ENCODE measurements around the gene TUBB1. TPM values are rescaled to one million over a fixed set of nuclear protein-coding genes. Genes with fewer than 3 reads are reported as not detected.
"Not testable (repeated sequence)": the region's sequence is repeated elsewhere in the genome, so short reads cannot be mapped to it uniquely, and the experiment has no call there.

TUBB1 gene
- total and polyA plus RNA-seq, 2 donors (not counting 1 experiment from before 2014, with no cell fraction given): 0.22 to 0.43 TPM

DNA sequence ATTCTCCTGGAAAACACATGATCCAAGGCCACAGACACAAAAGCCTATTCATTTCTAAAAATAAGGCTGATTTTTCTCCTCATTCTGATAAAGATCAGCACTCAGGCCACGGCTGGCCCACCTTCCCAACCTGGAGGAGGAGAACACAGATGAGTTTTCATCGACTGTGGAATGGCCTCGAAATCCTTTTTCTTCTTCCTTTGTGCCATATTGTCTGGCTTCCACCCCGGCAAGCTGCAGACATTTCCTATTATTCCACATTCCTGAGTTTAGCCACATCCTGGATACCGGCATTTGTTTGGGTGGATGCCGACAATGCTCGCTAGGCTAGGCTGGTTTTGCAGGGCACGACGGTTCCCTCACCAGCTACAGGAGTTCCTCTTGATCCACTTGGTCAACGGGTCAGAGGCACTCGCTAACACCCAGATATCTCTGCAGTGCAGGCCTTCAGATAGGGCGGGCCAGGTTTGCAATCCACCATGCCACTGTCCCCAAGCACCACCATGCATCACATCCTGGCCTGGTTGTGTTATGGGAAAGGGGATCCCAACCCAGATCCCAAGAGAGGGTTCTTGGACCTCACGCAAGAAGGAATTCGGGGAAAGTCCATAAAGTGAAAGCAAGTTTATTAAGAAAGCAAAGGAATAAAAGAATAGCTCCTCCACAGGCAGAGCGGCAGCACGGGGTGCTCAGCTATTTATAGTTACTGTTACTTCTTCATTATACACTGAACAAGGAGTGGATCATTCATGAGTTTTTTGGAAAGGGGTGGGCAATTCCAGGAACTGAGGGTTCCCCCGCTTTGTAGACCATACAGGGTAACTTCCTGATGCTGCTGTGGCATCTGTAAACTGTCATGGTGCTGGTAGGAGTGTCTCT, 8.0 kb upstream of the TUBB1 start:
- WGBS (ENCODE audit: insufficient coverage): 95% methylated on average over 12 of the region's 17 CpGs
- Histone ChIP-seq H3K4me2 (replicated peaks; ENCODE audit: low read depth, low read length, poor library complexity, severe bottlenecking) (no peak overlapping the region), H3K36me3 (replicated peaks in 1 of 2; ENCODE audit: control extremely low read depth in 1 of 2, control insufficient read depth in 1 of 2, extremely low read depth in 1 of 2, insufficient read depth in 2 of 2, low read length in 1 of 2) (no peaks in the 10 kb centered on the region), H3K4me3 (ENCODE audit: control extremely low read depth in 1 of 5, extremely low read depth in 1 of 5, insufficient read depth in 1 of 5, low read depth in 2 of 5, low read length in 4 of 5) (no peak overlapping the region), H3K27me3 (replicated peaks in 1 of 4; ENCODE audit: control extremely low read depth in 1 of 4, control insufficient read depth in 3 of 4, insufficient read depth in 4 of 4, low read length in 3 of 4) (no peaks in the 10 kb centered on the region), H3K4me1 (ENCODE audit: control insufficient read depth in 2 of 2, insufficient read depth in 2 of 2, low read length in 2 of 2) (peaks cover 21 to 32% of the 10 kb centered on the region in 2 donors), H4K20me1 (ENCODE audit: control insufficient read depth, insufficient read depth, low read length, poor library complexity, severe bottlenecking) (no peaks in the 10 kb centered on the region), H3K9me3 (ENCODE audit: control extremely low read depth in 1 of 3, control insufficient read depth in 2 of 3, insufficient read depth in 1 of 3, low read length in 2 of 3) (peaks cover 0 to 6% (median 0%) of the 10 kb centered on the region in 3 donors), H2AFZ (ENCODE audit: insufficient read depth, low read depth, low read length, poor library complexity, severe bottlenecking) (no peak overlapping the region), H3K27ac (ENCODE audit: low read length in 2 of 2) (no peak overlapping the region), H3K79me2 (ENCODE audit: control insufficient read depth, insufficient read depth, low read length) (peaks cover 33% of the 10 kb centered on the region), H3K9ac (ENCODE audit: low read length) (no peak overlapping the region)
- Mint-ChIP-seq H3K27ac (peak overlapping the region; percentile 10), H3K4me1 (peaks cover 53% of the 10 kb centered on the region), H3K27me3 (no peaks in the 10 kb centered on the region), H3K4me3 (no peak overlapping the region), H3K9me3 (ENCODE audit: insufficient read depth) (no peaks in the 10 kb centered on the region)
- intact Hi-C loops (cut with micrococcal nuclease): no loop called here
- POLR2A ChIA-PET: interaction anchor here (1.0 kb wide), 1 partner anchor 9 kb away, joined by 5 read pairs; no protein-coding TSS in a partner anchor
- DNase-seq: no peak
- CTCF ChIA-PET: interaction anchor here (0.9 kb wide), 1 partner anchor 21 kb away, joined by 3 read pairs; the partner anchor contains the start of gene ATP5F1E
- TF ChIP-seq EZH2 (IDR thresholded peaks at IDR 0.05; ENCODE audit: borderline replicate concordance, insufficient read depth, low read depth, low read length, poor library complexity, severe bottlenecking) (no peak), CTCF (IDR thresholded peaks at IDR 0.05) (no peak)
- ATAC-seq (ENCODE audit: low read depth): no peak

- CTCF ChIA-PET; H2AFZ ChIP-seq (ENCODE audit: insufficient read depth, low read depth, low read length, poor library complexity, severe bottlenecking); intact Hi-C loops (cut with micrococcal nuclease): not testable (repeated sequence)
These were observed 7.4 kb upstream of the TUBB1 start for GRCh38 chr20:59011874-59012157.

More at GRCh38 chr20:59011874-59012157, 7.4 kb upstream of the TUBB1 start:
- H3K4me3 ChIP-seq (ENCODE audit: control extremely low read depth in 1 of 5, extremely low read depth in 1 of 5, insufficient read depth in 1 of 5, low read depth in 2 of 5, low read length in 4 of 5); H3K27ac ChIP-seq (ENCODE audit: low read length in 2 of 2); H3K9me3 Mint-ChIP-seq (ENCODE audit: insufficient read depth); DNase-seq; H3K9ac ChIP-seq (ENCODE audit: low read length); H3K27ac Mint-ChIP-seq; H3K36me3 ChIP-seq (replicated peaks in 1 of 2; ENCODE audit: control extremely low read depth in 1 of 2, control insufficient read depth in 1 of 2, extremely low read depth in 1 of 2, insufficient read depth in 2 of 2, low read length in 1 of 2); H3K27me3 ChIP-seq (replicated peaks in 1 of 4; ENCODE audit: control extremely low read depth in 1 of 4, control insufficient read depth in 3 of 4, insufficient read depth in 4 of 4, low read length in 3 of 4); POLR2A ChIA-PET; H4K20me1 ChIP-seq (ENCODE audit: control insufficient read depth, insufficient read depth, low read length, poor library complexity, severe bottlenecking); H3K27me3 Mint-ChIP-seq; ATAC-seq (ENCODE audit: low read depth); H3K4me2 ChIP-seq (replicated peaks; ENCODE audit: low read depth, low read length, poor library complexity, severe bottlenecking); H3K9me3 ChIP-seq (ENCODE audit: control extremely low read depth in 1 of 3, control insufficient read depth in 2 of 3, insufficient read depth in 1 of 3, low read length in 2 of 3); H3K4me3 Mint-ChIP-seq: not testable (repeated sequence)
- 92% methylated on average over 2 of the region's 3 CpGs for WGBS (ENCODE audit: insufficient coverage)
- H3K4me1 Mint-ChIP-seq: peaks cover 59% of the 10 kb centered on the region
- H3K4me1 ChIP-seq (ENCODE audit: control insufficient read depth in 2 of 2, insufficient read depth in 2 of 2, low read length in 2 of 2): peaks cover 27 to 35% of the 10 kb centered on the region in 2 donors
- H3K79me2 ChIP-seq (ENCODE audit: control insufficient read depth, insufficient read depth, low read length): peaks cover 30% of the 10 kb centered on the region
